NCI-H748 (cell line): ENCODE measurements around the gene GSTA2.
"Not testable (repeated sequence)": the region's sequence is repeated elsewhere in the genome, so short reads cannot be mapped to it uniquely, and the experiment has no call there.

Experiments used
- DNase-seq: peaks from one replicate; lab custom pipeline; 2025; ENCODE audit not compliant: unreplicated experiment; lab: John Stamatoyannopoulos, UW

GSTA2 gene

GRCh38 chr6:52760105-52760765 lies 3.0 kb downstream of the GSTA2 start:
- peak; percentile 91 for DNase-seq

- no peak for DNase-seq
Measured at GRCh38 chr6:52759085-52759484, 4.2 kb downstream of the GSTA2 start.

- not testable (repeated sequence) for DNase-seq
Measured at GRCh38 chr6:52757651-52758338, 5.5 kb downstream of the GSTA2 start.

GRCh38 chr6:52754443-52754842 lies 8.8 kb downstream of the GSTA2 start:
- DNase-seq: no peak

GRCh38 chr6:52753137-52753536 lies 10.1 kb downstream of the GSTA2 start:
- not testable (repeated sequence) for DNase-seq

DNA sequence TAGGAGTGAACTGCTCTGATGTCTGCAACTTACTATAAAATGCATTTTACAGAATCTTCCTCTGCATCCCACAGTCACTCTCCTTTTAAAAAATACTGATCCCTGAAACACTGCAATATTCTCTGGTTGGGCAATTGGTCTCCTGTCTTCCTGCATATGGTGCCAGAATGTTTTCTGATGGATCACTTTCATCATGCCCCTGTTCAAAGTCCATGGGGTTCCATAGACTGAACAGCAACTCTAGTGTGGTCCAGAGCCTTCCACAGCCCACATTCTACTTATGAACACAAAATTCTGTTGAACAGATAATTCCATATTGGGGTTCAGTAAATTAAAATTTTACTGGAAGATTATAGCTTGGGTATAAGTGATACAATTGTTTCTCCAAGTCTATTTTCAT lies 11.0 kb downstream of the GSTA2 start:
- DNase-seq: no peak

GRCh38 chr6:52749556-52750152 lies 13.6 kb downstream of the GSTA2 start:
- DNase-seq: no peak

DNA sequence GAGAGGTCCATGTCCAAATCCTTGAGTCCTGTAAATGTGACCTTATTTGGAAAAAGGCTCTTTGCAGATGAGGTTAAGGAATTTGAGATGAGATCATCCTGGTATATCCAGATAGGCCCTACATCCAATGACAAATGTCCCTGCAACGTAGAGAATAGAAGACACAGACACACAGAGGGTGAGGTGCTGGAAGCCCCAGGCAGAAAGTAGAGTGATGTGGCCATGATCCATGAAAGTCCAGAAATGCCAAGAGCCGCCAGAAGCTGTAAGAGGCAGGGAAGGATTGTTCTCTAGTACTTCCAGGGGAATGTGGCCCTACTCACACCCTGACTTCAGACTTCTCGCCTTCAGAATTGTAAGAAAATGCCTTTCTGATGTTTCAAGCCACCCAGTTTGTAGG lies 16.0 kb downstream of the GSTA2 start:
- not testable (repeated sequence) for DNase-seq

DNA sequence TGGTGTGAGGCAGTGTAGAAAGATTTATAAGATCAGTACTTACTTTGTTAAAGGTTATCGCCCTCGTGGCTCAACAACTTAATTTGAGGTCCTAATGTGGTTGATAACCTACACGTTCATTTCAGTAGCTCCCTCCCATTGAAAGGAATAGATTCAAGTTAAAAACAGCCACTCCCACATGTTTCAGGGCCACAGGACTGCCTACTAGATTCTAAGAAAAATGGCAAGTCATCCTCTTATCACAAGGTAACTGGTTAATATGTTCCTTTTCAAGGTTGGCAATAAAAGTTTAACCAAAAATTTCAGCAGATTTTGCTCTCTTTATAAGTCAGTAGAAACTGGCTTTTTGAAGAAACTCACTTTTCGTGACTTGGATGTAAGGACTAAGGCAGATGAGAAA lies 17.1 kb downstream of the GSTA2 start:
- DNase-seq: no peak

DNA sequence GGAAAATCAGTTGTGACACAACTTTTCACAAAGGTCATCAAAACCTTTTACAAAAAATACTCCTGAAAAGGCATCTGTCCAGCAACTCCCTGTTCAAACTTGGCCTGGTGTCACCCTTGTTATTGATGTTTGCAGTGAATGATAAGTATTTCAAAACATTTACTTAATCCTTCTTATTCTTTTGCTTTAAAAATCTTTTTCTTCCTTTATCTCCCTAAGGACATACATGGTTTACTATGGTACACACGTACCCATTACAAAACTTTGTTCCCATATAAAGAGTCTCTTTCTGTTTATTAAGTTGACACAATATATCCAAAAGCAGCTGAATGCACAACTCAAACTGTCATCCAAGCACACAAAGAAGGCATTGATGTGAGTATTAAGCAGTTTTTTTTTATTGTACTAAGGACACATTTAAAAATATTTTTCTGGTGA lies 17.5 kb downstream of the GSTA2 start:
- no peak for DNase-seq

- DNase-seq: no peak
Measured at GRCh38 chr6:52741872-52742271, 21.4 kb downstream of the GSTA2 start.

DNA sequence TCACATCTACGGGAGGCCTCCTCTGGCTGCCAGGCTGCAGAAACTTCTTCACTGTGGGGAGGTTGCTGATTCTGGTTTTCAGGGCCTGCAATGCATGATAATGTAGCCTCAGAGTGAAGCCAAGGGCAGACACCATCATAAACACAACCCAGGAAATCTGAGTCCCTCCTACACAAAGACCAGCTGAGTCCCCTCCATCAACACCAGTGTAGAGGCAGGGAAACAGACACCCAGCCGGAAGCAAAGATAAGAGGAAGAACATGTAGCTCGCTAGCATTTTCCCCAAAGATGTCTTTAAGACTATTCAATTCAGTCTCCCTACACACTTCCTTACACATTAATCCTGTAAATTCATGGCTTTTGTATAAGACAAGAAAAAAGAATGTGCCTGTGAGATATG lies 23.6 kb downstream of the GSTA2 start:
- no peak for DNase-seq

DNA sequence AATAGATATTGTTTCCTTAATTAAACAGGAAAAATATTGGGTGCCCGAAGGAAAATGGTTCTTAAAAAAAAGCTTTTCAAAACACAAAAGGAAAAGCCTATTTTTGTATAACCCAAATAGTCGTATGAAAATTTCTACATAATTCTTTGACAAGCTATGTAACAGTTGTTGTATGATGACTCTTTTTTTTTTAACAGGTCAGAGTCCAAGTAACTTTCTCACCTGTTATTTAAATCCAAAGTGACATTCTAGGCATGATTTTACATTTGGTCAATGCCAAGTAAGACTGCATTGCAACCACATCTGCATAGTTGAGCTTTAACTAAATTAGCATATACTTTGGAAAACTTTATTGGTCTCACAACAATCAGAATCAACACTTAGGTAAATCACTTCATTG lies 24.1 kb downstream of the GSTA2 start:
- no peak for DNase-seq

- DNase-seq: no peak
Measured at GRCh38 chr6:52736145-52736544, 27.1 kb downstream of the GSTA2 start.

DNA sequence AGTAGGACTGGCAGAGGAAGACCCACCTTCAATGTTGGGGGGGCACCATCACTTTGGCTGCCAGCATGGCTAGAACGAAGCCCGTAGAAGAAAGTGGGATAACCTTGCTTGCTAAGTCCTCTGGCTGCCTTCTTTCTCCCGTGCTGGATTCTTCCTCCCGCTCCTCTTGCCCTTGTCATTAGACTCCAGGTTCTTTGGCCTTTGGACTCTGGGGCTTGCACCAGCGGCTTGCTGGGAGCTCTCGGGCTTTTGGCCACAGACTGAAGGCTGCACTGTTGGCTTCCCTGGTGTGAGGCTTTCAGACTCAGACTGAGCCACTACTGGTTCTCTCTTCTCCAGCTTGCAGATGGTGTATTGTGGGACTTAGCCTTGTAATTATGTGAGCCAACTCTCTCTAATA lies 28.2 kb downstream of the GSTA2 start:
- no peak for DNase-seq

GRCh38 chr6:52734072-52734471 lies 29.2 kb downstream of the GSTA2 start:
- DNase-seq: no peak

DNA sequence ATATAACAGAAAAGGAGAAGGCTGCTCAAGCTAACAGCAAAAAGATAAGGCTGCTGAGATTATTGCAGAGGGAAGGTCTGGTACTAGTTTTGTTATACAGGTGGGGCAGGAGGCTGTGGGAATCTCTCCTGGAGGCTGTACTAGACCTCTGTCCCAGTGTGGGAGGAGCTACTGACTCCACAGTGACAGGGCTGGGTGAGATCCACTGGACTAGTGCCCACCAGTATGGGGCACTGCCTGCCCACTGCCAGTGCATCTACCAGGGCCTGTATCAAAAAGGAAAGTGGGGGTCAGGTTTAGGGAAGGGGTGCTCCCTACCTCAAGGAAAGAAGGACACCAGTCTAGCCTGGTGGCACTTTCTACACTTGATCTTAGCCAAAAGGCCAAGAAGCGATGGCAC lies 30.1 kb downstream of the GSTA2 start:
- DNase-seq: no peak

GRCh38 chr6:52731719-52732118 lies 31.6 kb downstream of the GSTA2 start:
- DNase-seq: no peak

DNA sequence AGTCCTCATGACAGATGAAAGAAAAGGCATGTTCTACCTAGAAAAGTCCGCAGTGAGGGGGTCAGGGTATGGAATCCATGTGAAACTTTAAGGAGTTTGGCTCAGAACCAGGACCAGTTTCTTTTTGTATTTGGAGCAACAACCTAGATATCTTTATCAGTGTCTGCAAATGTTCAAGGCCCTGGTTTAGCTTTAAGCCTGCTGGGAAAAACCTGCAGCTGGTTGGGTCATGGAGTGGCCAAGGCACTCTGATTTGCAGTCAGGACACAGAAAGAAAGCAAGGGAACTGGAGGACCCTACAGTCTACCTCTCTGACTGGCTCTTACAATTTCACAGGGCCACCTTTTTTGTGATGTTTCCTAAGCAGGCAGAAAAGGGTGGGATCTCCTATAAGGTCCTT lies 33.7 kb downstream of the GSTA2 start:
- no peak for DNase-seq

DNA sequence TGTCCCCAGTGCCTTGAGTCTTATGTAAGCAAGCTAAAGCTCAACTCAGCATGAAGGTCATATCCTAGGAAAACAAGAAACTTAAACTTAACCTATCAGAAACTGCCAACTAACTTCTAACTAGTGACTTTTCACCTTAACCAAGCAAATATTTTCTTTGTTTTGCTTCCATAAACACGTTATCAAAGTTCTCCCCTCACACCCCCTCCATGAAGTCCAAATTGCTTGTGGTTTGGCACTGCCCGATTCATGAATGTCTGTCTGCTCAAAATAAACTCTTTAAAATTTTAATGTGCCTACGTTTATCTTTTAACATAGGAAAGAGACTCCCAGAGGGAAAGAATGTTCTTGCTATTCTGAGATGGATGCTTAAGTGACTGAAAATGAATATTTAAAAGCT lies 34.9 kb downstream of the GSTA2 start:
- no peak for DNase-seq

DNA sequence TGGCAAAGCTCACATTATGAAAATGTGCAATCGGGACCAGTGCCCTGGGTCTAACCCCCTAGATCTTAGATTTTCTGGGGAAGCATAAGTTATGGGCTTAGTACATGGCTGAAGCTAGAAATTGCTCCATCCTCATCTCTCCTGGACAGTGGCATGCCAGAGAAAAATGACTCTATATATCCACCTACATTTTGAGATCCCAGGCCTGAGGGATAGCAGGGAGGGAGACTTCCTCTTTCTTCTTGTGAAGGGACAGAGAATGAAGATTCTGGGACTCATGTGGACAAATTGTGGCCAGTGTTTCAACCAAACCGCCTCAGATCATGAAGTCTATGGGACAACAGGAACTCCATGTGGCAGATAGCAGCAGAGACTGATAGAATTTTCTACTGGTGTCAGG lies 35.4 kb downstream of the GSTA2 start:
- DNase-seq: no peak

DNA sequence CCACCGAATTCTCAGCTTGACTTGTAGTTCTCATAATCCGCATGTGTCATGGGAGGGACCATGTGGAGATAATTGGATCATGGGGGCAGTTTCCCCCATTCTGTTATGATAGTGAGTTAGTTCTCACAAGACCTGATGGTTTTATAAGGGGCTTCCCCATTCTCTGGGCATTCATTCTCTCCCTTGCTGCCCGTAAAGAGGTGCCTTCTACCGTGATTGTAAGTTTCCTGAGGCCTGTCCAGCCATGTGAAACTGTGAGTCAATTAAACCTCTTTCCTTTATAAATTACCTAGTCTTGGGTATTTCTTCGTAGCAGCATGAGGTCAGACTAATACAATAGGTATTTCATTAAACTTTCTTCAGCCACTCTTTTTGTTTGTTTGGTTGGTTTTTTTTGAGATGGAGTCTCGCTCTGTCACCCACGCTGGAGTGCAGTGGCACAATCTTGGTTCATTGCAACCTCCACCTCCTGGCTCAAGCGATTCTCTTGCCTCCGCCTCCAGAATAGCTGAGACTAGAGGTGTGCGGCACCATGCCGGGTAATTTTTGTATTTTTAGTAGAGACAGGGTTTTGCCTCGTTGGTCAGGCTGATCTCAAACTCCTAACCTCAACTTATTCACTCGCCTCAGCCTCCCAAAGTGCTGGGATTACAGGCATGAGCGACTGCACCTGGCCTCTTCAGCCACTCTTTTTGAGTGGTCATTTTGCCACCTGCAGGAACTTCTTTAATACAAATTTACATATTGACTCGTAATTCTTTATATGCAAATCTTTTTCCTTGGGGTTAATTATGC lies 36.3 kb downstream of the GSTA2 start:
- no peak for DNase-seq
